Stomach (tissue), 9 donors: ENCODE results near the gene TCF12. TPM values are rescaled to one million over a fixed set of nuclear protein-coding genes. Genes with fewer than 3 reads are reported as not detected.

Source experiments
- DNase-seq, 2 donors: peaks; one replicate each; pipeline versions ENCODE4 v3.0.0 to v3.0.0-alpha.2; 2013 to 2019
- H3K27ac ChIP-seq, 5 donors: fragments of 200-600 bp in 4 of 5; sonication (generic) in 4 of 5; one replicate each; pipeline ENCODE4 v1.5.1; 2013 to 2019; ENCODE audit warnings: mild to moderate bottlenecking in 1 of 5, moderate library complexity in 1 of 5
- H3K27me3 ChIP-seq, 3 donors: fragments of 200-600 bp; sonication (generic); one replicate each; pipeline ENCODE4 v1.5.1; 2017 to 2019; ENCODE audit warnings: mixed run types in 1 of 3
- H3K36me3 ChIP-seq, 4 donors: fragments of 200-600 bp; sonication (generic); 1 replicate in 3 of 4; 2 replicates in 1 of 4; pipeline ENCODE4 v1.5.1; 2016 to 2019
- H3K4me1 ChIP-seq, 4 donors: fragments of 200-600 bp; sonication (generic); one replicate each; pipeline ENCODE4 v1.5.1; 2016 to 2019
- H3K4me3 ChIP-seq, 4 donors: fragments of 200-600 bp; sonication (generic) in 3 of 4; one replicate each; pipeline ENCODE4 v1.5.1; 2016 to 2019; ENCODE audit warnings: mild to moderate bottlenecking in 1 of 4
- H3K9me3 ChIP-seq, 4 donors: fragments of 200-600 bp; sonication (generic); one replicate each; pipeline ENCODE4 v1.5.1; 2016 to 2019
- EP300 ChIP-seq: sonication (generic); formaldehyde crosslinking; IDR thresholded peaks from one replicate; pipeline ENCODE4 v1.6.1; 2017; ENCODE audit warnings: antibody characterized with exemption
- POLR2A ChIP-seq, 4 donors: fragments of 450-650 bp; IDR thresholded peaks; one replicate each; pipeline ENCODE4 v1.6.1; 2016; ENCODE audit warnings: antibody characterized with exemption in 4 of 4, control low read depth in 2 of 4, mild to moderate bottlenecking in 1 of 4, moderate library complexity in 1 of 4
- POLR2AphosphoS5 ChIP-seq, 3 donors: sonication (generic); formaldehyde crosslinking; IDR thresholded peaks; one replicate each; pipeline ENCODE4 v1.6.1; 2016; ENCODE audit warnings: antibody characterized with exemption in 3 of 3
- WGBS, 5 donors: extraction: QIAGEN DNeasy Blood & Tissue Kit in 3 of 5; methylation state at CpG; one replicate each; pipeline versions ENCODE4 v1.1.5 to v1.1.7; 2013 to 2018; 5-methylcytosine and 5-hydroxymethylcytosine counted together
- intact Hi-C: fragments of 100-400 bp; cut with DNase I; formaldehyde crosslinking; loops from one replicate; pipeline ENCODE4 v1.15.1; 2023; ENCODE audit warnings: low total_unique reads
- polyA plus RNA-seq, 3 donors: library from polyadenylated mRNA; stranded (reverse); fragments of 200-250 nt; gene quantifications; one replicate each; pipeline ENCODE4 v1.2.3, GENCODE V29; 2013
- total RNA-seq, 5 donors: library from RNA; depleted of rRNA; stranded (reverse); fragments of >200 nt; gene quantifications; one replicate each; pipeline versions ENCODE4 v1.1.0 to v1.2.3, GENCODE V29; 2014 to 2016
- TF ChIP-seq, protein P1 (sequence below), 7 experiments: fragments of 450-650 bp in 4 of 7; fragments of 200-600 bp in 3 of 7; sonication (generic) in 3 of 7; IDR thresholded peaks; one replicate each; pipeline ENCODE4 v1.5.1; 2016 to 2019; ENCODE audit warnings: antibody characterized with exemption in 7 of 7, control low read depth in 2 of 7, mild to moderate bottlenecking in 1 of 7
- donor health status: healthy with polysubstance abuse.
- donor health status: Bipolar disorder and iron deficiency.
- donor health status: healthy.

Gene TCF12
- total and polyA plus RNA-seq, 8 donors: 11.2 to 462 (median 130) TPM

DNA sequence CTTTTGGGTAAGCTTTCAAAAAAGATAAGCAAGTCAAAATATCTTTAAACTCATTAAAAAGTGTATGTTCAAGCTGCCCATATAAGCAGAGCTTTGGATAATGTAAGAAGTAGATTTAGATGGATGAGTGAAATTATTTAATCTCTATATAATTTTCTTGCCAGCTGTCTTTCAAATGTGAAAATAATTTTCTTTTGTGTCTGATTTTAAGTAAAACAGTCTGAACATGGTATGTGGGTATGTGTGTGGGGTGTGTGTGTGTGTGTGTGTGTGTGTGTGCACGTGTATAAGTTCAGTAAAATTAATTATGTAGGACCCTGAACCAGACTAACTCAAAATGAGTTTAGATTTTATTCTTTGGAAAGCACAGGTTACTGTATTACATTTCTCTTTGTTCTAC, 302.7 kb downstream of the TCF12 start:
- no peaks in the 10 kb centered on the region for H3K27me3 ChIP-seq
- TF ChIP-seq EP300 (no peak), POLR2AphosphoS5 (IDR thresholded peaks at IDR 0.05) (no peak), POLR2A (IDR thresholded peaks at IDR 0.05) (no peak)
- TF ChIP-seq, protein P1, sequence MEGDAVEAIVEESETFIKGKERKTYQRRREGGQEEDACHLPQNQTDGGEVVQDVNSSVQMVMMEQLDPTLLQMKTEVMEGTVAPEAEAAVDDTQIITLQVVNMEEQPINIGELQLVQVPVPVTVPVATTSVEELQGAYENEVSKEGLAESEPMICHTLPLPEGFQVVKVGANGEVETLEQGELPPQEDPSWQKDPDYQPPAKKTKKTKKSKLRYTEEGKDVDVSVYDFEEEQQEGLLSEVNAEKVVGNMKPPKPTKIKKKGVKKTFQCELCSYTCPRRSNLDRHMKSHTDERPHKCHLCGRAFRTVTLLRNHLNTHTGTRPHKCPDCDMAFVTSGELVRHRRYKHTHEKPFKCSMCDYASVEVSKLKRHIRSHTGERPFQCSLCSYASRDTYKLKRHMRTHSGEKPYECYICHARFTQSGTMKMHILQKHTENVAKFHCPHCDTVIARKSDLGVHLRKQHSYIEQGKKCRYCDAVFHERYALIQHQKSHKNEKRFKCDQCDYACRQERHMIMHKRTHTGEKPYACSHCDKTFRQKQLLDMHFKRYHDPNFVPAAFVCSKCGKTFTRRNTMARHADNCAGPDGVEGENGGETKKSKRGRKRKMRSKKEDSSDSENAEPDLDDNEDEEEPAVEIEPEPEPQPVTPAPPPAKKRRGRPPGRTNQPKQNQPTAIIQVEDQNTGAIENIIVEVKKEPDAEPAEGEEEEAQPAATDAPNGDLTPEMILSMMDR (IDR thresholded peaks at IDR 0.05): no peak
- DNase-seq: no peak
- WGBS, 5 donors: 2 to 28% (median 11%) methylated on average over 1 of the region's 1 CpG
- peak overlapping the region in 2 of 5 donors; percentile 40 to 61 for H3K27ac ChIP-seq
- H3K4me3 ChIP-seq: peak overlapping the region in 2 of 4 donors; percentile 13 to 44
- intact Hi-C loops: no loop called here
- peaks cover 0 to 75% (median 48%) of the 10 kb centered on the region in 4 donors for H3K4me1 ChIP-seq
- no peaks in the 10 kb centered on the region for H3K36me3 ChIP-seq
- H3K9me3 ChIP-seq: no peaks in the 10 kb centered on the region

DNA sequence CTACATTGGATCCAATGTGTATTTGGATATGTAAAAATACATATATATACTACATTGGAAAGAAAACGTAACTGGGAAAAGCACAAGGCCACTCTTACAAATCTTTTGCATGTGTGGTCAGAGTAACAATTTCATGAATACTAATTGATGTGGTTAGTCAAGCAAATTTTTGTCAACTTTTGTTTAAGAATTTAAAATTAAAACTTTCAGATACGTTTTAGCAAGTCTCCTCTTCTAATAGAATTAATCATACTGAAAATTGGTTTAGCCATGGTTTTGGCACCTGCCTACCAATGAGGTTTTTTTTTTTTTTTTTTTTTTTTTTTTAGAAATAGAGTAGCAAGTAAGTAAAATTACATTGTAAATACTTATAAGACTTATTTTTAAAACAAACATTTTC, 304.9 kb downstream of the TCF12 start:
- intact Hi-C loops: no loop called here
- H3K9me3 ChIP-seq: no peaks in the 10 kb centered on the region
- peak overlapping the region in 2 of 5 donors; percentile 21 to 25 for H3K27ac ChIP-seq
- WGBS, 5 donors: 33 to 68% (median 50%) methylated on average over 2 of the region's 2 CpGs
- no peak for DNase-seq
- TF ChIP-seq, protein P1 (IDR thresholded peaks at IDR 0.05): no peak
- TF ChIP-seq EP300: no peak
- no peak for TF ChIP-seq POLR2AphosphoS5 (IDR thresholded peaks at IDR 0.05)
- TF ChIP-seq POLR2A (IDR thresholded peaks at IDR 0.05): no peak
- H3K4me1 ChIP-seq: peaks cover 8 to 73% (median 35%) of the 10 kb centered on the region in 4 donors
- H3K36me3 ChIP-seq: no peaks in the 10 kb centered on the region
- H3K4me3 ChIP-seq: no peak overlapping the region
- no peaks in the 10 kb centered on the region for H3K27me3 ChIP-seq

DNA sequence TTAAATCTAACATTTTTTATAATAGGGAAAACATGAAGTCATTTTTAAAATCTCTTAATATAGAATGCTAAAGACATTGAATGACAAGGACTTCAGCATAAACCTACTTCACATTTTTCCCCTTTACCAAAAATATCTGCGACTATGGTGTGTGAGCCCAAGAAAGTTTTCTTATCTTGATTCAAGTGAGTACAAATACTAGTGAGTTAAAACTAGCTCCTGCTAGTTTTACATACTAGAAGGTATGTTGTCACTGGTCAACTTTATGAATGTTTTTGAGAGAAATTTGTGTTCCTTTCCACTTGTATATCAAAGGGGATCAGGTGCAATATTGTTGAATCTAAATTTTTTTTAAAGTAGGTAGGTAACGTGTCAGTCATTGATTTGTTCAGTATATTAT, 305.4 kb downstream of the TCF12 start:
- H3K4me3 ChIP-seq: no peak overlapping the region
- H3K9me3 ChIP-seq: no peaks in the 10 kb centered on the region
- intact Hi-C loops: no loop called here
- H3K36me3 ChIP-seq: no peaks in the 10 kb centered on the region
- TF ChIP-seq, protein P1 (IDR thresholded peaks at IDR 0.05): no peak
- no peak for TF ChIP-seq POLR2A (IDR thresholded peaks at IDR 0.05)
- no peak for TF ChIP-seq EP300
- no peak for TF ChIP-seq POLR2AphosphoS5 (IDR thresholded peaks at IDR 0.05)
- 31 to 69% (median 57%) methylated on average over 2 of the region's 2 CpGs for WGBS, 5 donors
- peaks cover 8 to 73% (median 34%) of the 10 kb centered on the region in 4 donors for H3K4me1 ChIP-seq
- no peak for DNase-seq
- H3K27ac ChIP-seq: no peak overlapping the region
- no peaks in the 10 kb centered on the region for H3K27me3 ChIP-seq

DNA sequence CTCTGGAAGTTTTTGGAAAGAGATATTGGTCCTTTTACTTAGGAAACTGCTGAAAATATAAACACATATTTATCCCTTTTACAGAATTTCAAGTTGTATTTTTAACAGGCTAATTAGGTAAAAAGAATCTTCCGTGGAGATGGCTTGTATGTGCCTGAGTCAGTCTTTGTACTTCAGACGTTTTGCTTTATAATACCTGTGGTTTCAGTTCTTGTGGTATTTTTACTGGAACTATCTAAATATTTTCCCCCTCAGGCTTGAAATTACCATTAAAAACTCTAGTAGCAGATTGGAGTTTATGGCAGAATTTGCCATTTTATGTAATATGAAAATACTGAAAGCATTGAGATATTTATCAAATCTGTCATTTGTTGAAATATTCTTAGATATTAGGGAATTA, 306.2 kb downstream of the TCF12 start:
- Histone ChIP-seq H3K36me3 (no peaks in the 10 kb centered on the region), H3K9me3 (no peaks in the 10 kb centered on the region), H3K27me3 (no peaks in the 10 kb centered on the region), H3K27ac (no peak overlapping the region), H3K4me1 (peaks cover 6 to 71% (median 31%) of the 10 kb centered on the region in 4 donors), H3K4me3 (no peak overlapping the region)
- intact Hi-C loops: no loop called here
- no peak for DNase-seq
- 15 to 33% (median 21%) methylated on average over 2 of the region's 2 CpGs for WGBS, 5 donors
- TF ChIP-seq EP300: no peak

DNA sequence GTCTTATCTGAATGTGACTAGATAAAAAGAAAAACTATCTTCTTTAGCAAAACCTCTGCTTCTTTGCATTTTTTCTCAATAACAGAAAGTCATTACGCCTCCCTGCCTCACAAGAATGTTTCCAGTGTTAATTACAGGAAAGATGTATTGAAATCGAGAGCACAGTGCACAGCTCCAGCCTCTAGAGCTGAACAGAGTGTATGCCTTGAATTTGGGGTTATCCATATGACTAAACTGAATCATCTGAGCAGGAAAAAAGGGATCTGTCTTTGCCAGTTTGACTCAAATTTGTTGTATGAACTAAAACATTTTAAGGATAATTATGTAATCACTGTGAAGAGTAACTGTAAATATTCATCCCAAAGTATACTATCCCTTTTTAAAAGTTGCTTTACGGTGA, 308.7 kb downstream of the TCF12 start:
- peaks cover 0 to 3% (median 1%) of the 10 kb centered on the region in 4 donors for H3K36me3 ChIP-seq
- TF ChIP-seq EP300 (no peak), POLR2AphosphoS5 (IDR thresholded peaks at IDR 0.05) (no peak), POLR2A (IDR thresholded peaks at IDR 0.05) (no peak)
- TF ChIP-seq, protein P1 (IDR thresholded peaks at IDR 0.05): no peak
- WGBS, 5 donors: 51 to 79% (median 73%) methylated on average over 3 of the region's 3 CpGs
- H3K4me3 ChIP-seq: no peak overlapping the region
- peaks cover 0 to 64% (median 20%) of the 10 kb centered on the region in 4 donors for H3K4me1 ChIP-seq
- intact Hi-C loops: no loop called here
- no peak overlapping the region for H3K27ac ChIP-seq
- no peak for DNase-seq
- no peaks in the 10 kb centered on the region for H3K9me3 ChIP-seq
- H3K27me3 ChIP-seq: no peaks in the 10 kb centered on the region
